Measurements from ENCODE around the gene LSM4. TPM values are rescaled to one million over a fixed set of nuclear protein-coding genes. Genes with fewer than 3 reads are reported as not detected.

Gene LSM4
- total RNA-seq, 1 donor from 2014 or later = 196 TPM

- no peak overlapping the region for H3K27ac Mint-ChIP-seq
- H3K9me3 Mint-ChIP-seq = no peaks in the 10 kb centered on the region
- no peak for TF ChIP-seq CTCF (conservative IDR thresholded peaks at IDR 0.05)
- no peak overlapping the region for H3K4me3 Mint-ChIP-seq
- DNase-seq (ENCODE audit: extremely low spot score, unreplicated experiment) = no peak
- H3K27me3 Mint-ChIP-seq = no peaks in the 10 kb centered on the region
- peaks cover 7% of the 10 kb centered on the region for H3K36me3 Mint-ChIP-seq
- H3K4me1 Mint-ChIP-seq (ENCODE audit: unreplicated experiment) = peaks cover 23% of the 10 kb centered on the region
Measured at GRCh38 chr19:18308051-18308947, 14.6 kb downstream of the LSM4 start.

- no peak for TF ChIP-seq CTCF (conservative IDR thresholded peaks at IDR 0.05)
- H3K4me1 Mint-ChIP-seq (ENCODE audit: unreplicated experiment) = peaks cover 24% of the 10 kb centered on the region
- H3K4me3 Mint-ChIP-seq = peak overlapping the region; percentile 0
- H3K9me3 Mint-ChIP-seq = no peaks in the 10 kb centered on the region
- no peak for DNase-seq (ENCODE audit: extremely low spot score, unreplicated experiment)
- H3K27ac Mint-ChIP-seq = peak overlapping the region; percentile 46
- no peaks in the 10 kb centered on the region for H3K27me3 Mint-ChIP-seq
- H3K36me3 Mint-ChIP-seq = peaks cover 3% of the 10 kb centered on the region
Measured at GRCh38 chr19:18307271-18307681, 15.6 kb downstream of the LSM4 start.

- H3K27me3 Mint-ChIP-seq = no peaks in the 10 kb centered on the region
- peaks cover 3% of the 10 kb centered on the region for H3K36me3 Mint-ChIP-seq
- no peak for TF ChIP-seq CTCF (conservative IDR thresholded peaks at IDR 0.05)
- H3K9me3 Mint-ChIP-seq = no peaks in the 10 kb centered on the region
- peaks cover 24% of the 10 kb centered on the region for H3K4me1 Mint-ChIP-seq (ENCODE audit: unreplicated experiment)
- H3K27ac Mint-ChIP-seq = peak overlapping the region; percentile 46
- peak overlapping the region; percentile 0 for H3K4me3 Mint-ChIP-seq
- DNase-seq (ENCODE audit: extremely low spot score, unreplicated experiment) = no peak
Measured at GRCh38 chr19:18306888-18307260, 16.0 kb downstream of the LSM4 start.

GRCh38 chr19:18306209-18306887, 16.5 kb downstream of the LSM4 start:
- H3K36me3 Mint-ChIP-seq = peaks cover 3% of the 10 kb centered on the region
- TF ChIP-seq CTCF (conservative IDR thresholded peaks at IDR 0.05) = no peak
- peak overlapping the region; percentile 46 for H3K27ac Mint-ChIP-seq
- no peak for DNase-seq (ENCODE audit: extremely low spot score, unreplicated experiment)
- H3K27me3 Mint-ChIP-seq = no peaks in the 10 kb centered on the region
- no peak overlapping the region for H3K4me3 Mint-ChIP-seq
- H3K4me1 Mint-ChIP-seq (ENCODE audit: unreplicated experiment) = peaks cover 24% of the 10 kb centered on the region
- no peaks in the 10 kb centered on the region for H3K9me3 Mint-ChIP-seq

GRCh38 chr19:18304458-18305310, 18.2 kb downstream of the LSM4 start:
- Mint-ChIP-seq H3K4me3 (peak overlapping the region; percentile 82), H3K27ac (peak overlapping the region; percentile 90), H3K4me1 (ENCODE audit: unreplicated experiment) (peaks cover 24% of the 10 kb centered on the region), H3K27me3 (no peaks in the 10 kb centered on the region), H3K9me3 (no peaks in the 10 kb centered on the region), H3K36me3 (peaks cover 3% of the 10 kb centered on the region)
- no peak for DNase-seq (ENCODE audit: extremely low spot score, unreplicated experiment)
- no peak for TF ChIP-seq CTCF (conservative IDR thresholded peaks at IDR 0.05)
